AG04450 (cell line): ENCODE results near the gene COL21A1. TPM values are rescaled to one million over a fixed set of nuclear protein-coding genes. Genes with fewer than 3 reads are reported as not detected.

Experiments
- CTCF ChIA-PET: fragments of 300-600, 350-600 bp; formaldehyde crosslinking; extraction: SDS; loops from one replicate; lab custom pipeline; 2022; ENCODE audit warnings: antibody characterized with exemption, inconsistent platforms; lab: Charles Lee
- POLR2A ChIA-PET: fragments of 350-600 bp; formaldehyde crosslinking; extraction: SDS; loops from one replicate; lab custom pipeline; 2021; ENCODE audit warnings: antibody characterized with exemption, inconsistent platforms; lab: Yijun Ruan, JAX
- DNase-seq: peaks from one replicate; pipeline ENCODE4 v3.0.0-alpha.2; 2011; ENCODE audit warnings: low read depth, low spot score
- H3K27ac ChIP-seq: one replicate; pipeline ENCODE4 v1.5.1; 2012; ENCODE audit warnings: low read depth, low read length, control low read depth
- H3K27me3 ChIP-seq: one replicate; pipeline ENCODE4 v1.6.0; 2012; ENCODE audit warnings: low read length; ENCODE audit not compliant: control insufficient read depth, insufficient read depth
- H3K4me3 ChIP-seq: 2 replicates; pipeline ENCODE4 v1.5.1; 2011; ENCODE audit warnings: mild to moderate bottlenecking, low read depth, low read length, control low read depth
- H3K9me3 ChIP-seq: 2 replicates; pipeline ENCODE4 v1.5.1; 2012; ENCODE audit warnings: low read length; ENCODE audit not compliant: control insufficient read depth, insufficient read depth
- polyA plus RNA-seq: library from polyadenylated mRNA; depleted of rRNA; stranded (reverse); fragments of >200 nt; gene quantifications from 2 replicates; pipeline ENCODE4 v1.2.3, GENCODE V29; 2011
- TF ChIP-seq, protein P1 (sequence below): IDR thresholded peaks from 2 replicates; pipeline ENCODE4 v1.5.1; 2011; ENCODE audit warnings: low read depth, low read length, control low read depth, inconsistent platforms

The COL21A1 gene
- polyA plus RNA-seq, 1 experiment: 0.40 TPM

DNA sequence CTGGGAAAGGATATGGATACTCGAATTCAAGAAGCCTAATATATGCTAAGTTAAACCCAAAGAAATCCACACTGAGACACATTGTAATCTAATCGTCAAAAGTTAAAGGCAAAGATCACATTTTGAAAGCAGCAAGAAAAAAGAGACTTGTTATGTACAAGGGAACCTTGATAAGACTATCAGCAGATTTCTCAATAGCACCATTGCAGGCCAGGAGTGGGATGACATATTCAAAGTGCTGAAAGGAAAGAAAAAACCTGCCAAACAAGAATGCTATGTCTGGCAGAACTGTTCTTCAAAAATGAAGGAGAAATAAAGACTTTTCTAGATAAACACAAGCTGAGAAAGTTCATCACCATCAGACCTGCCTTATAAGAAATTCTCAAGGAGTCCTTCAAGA lies 75.2 kb downstream of the COL21A1 start:
- POLR2A ChIA-PET: no interaction called here
- TF ChIP-seq, protein P1, sequence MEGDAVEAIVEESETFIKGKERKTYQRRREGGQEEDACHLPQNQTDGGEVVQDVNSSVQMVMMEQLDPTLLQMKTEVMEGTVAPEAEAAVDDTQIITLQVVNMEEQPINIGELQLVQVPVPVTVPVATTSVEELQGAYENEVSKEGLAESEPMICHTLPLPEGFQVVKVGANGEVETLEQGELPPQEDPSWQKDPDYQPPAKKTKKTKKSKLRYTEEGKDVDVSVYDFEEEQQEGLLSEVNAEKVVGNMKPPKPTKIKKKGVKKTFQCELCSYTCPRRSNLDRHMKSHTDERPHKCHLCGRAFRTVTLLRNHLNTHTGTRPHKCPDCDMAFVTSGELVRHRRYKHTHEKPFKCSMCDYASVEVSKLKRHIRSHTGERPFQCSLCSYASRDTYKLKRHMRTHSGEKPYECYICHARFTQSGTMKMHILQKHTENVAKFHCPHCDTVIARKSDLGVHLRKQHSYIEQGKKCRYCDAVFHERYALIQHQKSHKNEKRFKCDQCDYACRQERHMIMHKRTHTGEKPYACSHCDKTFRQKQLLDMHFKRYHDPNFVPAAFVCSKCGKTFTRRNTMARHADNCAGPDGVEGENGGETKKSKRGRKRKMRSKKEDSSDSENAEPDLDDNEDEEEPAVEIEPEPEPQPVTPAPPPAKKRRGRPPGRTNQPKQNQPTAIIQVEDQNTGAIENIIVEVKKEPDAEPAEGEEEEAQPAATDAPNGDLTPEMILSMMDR: no peak

DNA sequence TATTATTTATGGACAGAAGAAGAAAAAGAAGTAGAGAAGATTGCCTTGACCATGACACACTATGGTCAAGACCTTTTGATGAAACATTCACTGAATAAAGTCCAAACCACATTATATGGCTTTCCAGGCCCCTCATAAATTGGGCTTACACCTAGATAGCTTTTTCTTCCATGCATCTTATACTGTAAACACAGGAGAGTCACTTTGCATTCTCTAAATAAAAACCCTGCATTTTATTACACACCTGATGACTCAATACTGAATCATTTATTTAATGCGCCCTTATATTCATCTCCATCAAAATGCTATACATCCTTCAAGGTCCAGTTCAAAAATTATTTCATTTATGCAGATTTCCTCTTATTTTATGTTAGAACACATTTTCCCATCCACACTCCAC lies 78.0 kb downstream of the COL21A1 start:
- ChIA-PET POLR2A (no interaction called here), CTCF (no interaction called here)
- Histone ChIP-seq H3K9me3 (0 out of 2 replicates have a peak, but pooled peaks cover 3% of the 10 kb centered on the region), H3K4me3 (no peak overlapping the region), H3K27me3 (no peaks in the 10 kb centered on the region), H3K27ac (no peak overlapping the region)
- TF ChIP-seq, protein P1: no peak
- DNase-seq: no peak

More for the DNA sequence above, 75.2 kb downstream of the COL21A1 start:
- Histone ChIP-seq H3K27ac (no peak overlapping the region), H3K9me3 (0 out of 2 replicates have a peak, but pooled peaks cover 6% of the 10 kb centered on the region), H3K4me3 (no peak overlapping the region), H3K27me3 (no peaks in the 10 kb centered on the region)
- no peak for DNase-seq
- CTCF ChIA-PET: no interaction called here

DNA sequence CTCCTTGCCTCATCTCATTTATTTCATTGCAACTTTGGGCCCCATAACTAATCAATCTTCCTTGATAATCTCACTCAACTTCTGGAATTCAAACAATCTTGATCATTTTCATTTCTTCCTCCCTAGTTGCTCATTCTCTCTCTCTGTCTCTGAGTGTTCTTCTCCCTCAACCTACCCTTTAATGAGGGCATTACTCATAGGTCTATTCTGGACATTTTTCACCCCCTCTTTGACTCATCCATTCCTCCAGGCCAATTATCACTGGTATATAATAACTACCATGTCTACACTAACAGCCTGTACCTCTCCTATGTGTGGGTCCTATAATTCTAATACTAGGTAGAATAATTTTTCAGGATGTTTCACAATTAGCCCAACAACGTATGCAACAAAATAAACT lies 78.8 kb downstream of the COL21A1 start:
- Histone ChIP-seq H3K27ac (no peak overlapping the region), H3K9me3 (0 out of 2 replicates have a peak, but pooled peaks cover 3% of the 10 kb centered on the region), H3K27me3 (no peaks in the 10 kb centered on the region), H3K4me3 (no peak overlapping the region)
- ChIA-PET POLR2A (no interaction called here), CTCF (no interaction called here)
- DNase-seq: no peak
- TF ChIP-seq, protein P1: no peak

DNA sequence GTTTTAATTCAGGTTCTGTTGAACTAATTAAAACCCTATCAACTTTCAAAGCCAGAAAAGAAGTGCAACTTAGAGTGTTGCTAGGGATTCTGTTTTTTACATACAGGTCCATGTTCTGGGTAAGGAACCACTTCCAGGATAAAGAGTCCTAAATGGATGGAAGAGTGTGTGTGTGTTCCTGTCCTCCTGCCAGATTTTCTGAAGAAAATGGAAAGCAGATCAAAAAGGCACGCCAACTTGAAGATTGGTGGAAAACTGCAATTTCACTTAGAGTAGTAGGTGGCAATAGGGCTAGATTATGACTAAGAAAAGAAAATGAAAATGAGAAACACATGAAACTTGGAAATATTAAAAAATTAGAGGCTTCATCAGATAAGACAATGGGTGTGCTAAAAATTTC lies 85.3 kb downstream of the COL21A1 start:
- ChIA-PET POLR2A (no interaction called here), CTCF (no interaction called here)
- TF ChIP-seq, protein P1: no peak
- DNase-seq: no peak
- Histone ChIP-seq H3K27ac (no peak overlapping the region), H3K9me3 (no peaks in the 10 kb centered on the region), H3K27me3 (no peaks in the 10 kb centered on the region), H3K4me3 (no peak overlapping the region)

DNA sequence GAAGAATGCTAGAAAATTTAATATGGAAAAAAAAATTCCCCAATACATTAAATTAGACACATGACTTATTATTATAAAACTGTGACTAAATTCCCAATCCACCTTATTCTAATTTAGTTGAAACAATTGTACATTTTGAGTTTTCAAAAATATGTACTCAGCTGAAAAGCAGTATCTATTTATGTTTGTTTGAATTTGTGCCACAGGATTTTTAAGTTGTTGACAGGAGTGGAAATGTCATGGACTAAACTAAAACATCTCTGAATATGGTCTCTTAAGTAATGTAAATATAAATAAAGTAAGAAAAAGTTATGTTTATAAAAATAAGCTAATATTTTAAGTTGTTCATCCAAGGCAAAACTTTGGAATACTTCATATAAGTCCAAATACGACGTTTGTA lies 86.9 kb downstream of the COL21A1 start:
- Histone ChIP-seq H3K4me3 (no peak overlapping the region), H3K27me3 (no peaks in the 10 kb centered on the region), H3K27ac (no peak overlapping the region), H3K9me3 (no peaks in the 10 kb centered on the region)
- ChIA-PET CTCF (no interaction called here), POLR2A (no interaction called here)
- TF ChIP-seq, protein P1: no peak
- no peak for DNase-seq
